Measurements from ENCODE around the gene FAM210B.

Gene FAM210B

DNA sequence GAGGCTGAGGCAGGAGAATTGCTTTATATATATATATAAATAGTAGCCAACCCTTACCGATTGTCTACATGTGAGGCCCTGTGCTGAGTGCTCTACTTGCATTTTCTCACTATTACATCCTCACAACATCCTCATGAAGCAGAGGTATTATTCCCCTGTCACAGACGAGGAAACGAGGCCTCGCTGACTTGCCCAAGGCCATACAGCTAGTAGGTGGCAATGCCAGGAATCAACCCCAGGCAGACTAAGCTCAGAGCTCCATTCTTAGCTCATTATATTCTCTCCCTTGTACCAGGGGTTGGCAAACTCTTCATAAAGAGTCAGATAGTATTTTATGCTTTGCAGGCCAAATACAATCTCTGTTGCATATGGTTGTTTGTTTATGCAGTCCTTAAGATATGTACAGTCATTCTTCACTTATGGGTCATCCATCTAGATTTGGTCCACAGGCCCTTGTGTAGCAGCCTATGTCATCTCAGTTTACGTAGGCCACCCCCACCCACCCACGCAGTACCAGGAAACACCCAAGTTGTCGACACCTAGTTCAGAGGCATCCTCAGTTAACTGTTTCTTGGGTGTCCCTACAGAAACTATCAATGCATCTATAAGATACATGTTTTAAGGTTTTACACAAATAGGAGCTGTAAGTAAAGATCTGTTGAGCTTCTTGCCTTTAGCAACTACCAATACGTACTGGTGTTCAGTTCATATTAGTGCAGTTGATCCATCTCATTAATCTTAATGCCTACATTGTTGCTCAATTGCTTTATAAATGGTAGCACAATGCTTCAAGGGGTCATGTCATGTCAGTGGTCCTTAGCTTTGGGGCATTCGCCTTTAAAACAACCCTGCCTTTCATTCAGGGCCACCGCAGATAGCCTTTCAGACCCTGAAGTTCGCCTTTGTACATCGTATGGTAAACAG lies 56.3 kb downstream of the FAM210B start:
- Histone ChIP-seq H3K4me1 (ENCODE audit: insufficient read depth, low read length) (no peaks in the 10 kb centered on the region), H3K36me3 (ENCODE audit: insufficient read depth, low read length) (no peaks in the 10 kb centered on the region), H3K4me3 (ENCODE audit: low read depth in 1 of 2, low read length in 2 of 2) (no peak overlapping the region), H3K9me3 (ENCODE audit: low read length) (no peaks in the 10 kb centered on the region), H3K27me3 (ENCODE audit: control insufficient read depth in 1 of 2, insufficient read depth in 2 of 2, low read length in 2 of 2) (no peaks in the 10 kb centered on the region), H3K27ac (ENCODE audit: low read depth, low read length) (no peak overlapping the region), H3K9ac (ENCODE audit: low read length) (no peak overlapping the region)

- H3K9ac ChIP-seq (ENCODE audit: low read length) = no peak overlapping the region
- no peaks in the 10 kb centered on the region for H3K36me3 ChIP-seq (ENCODE audit: insufficient read depth, low read length)
- H3K4me1 ChIP-seq (ENCODE audit: insufficient read depth, low read length) = no peaks in the 10 kb centered on the region
- H3K27ac ChIP-seq (ENCODE audit: low read depth, low read length) = no peak overlapping the region
- H3K9me3 ChIP-seq (ENCODE audit: low read length) = no peaks in the 10 kb centered on the region
- no peaks in the 10 kb centered on the region for H3K27me3 ChIP-seq (ENCODE audit: control insufficient read depth in 1 of 2, insufficient read depth in 2 of 2, low read length in 2 of 2)
- H3K4me3 ChIP-seq (ENCODE audit: low read depth in 1 of 2, low read length in 2 of 2) = no peak overlapping the region
Measured at GRCh38 chr20:56417402-56417801, 58.6 kb downstream of the FAM210B start.

- Histone ChIP-seq H3K4me3 (ENCODE audit: low read depth in 1 of 2, low read length in 2 of 2) (no peak overlapping the region), H3K4me1 (ENCODE audit: insufficient read depth, low read length) (no peaks in the 10 kb centered on the region), H3K27ac (ENCODE audit: low read depth, low read length) (no peak overlapping the region), H3K9me3 (ENCODE audit: low read length) (no peaks in the 10 kb centered on the region), H3K36me3 (ENCODE audit: insufficient read depth, low read length) (no peaks in the 10 kb centered on the region), H3K27me3 (ENCODE audit: control insufficient read depth in 1 of 2, insufficient read depth in 2 of 2, low read length in 2 of 2) (no peaks in the 10 kb centered on the region), H3K9ac (ENCODE audit: low read length) (no peak overlapping the region)
Measured at GRCh38 chr20:56417911-56418310, 59.1 kb downstream of the FAM210B start.

Measured in muscle layer of colon (tissue), 2 donors.